HG03103 (cell line): ENCODE measurements around the gene FABP2.
"Not testable (repeated sequence)": the region's sequence is repeated elsewhere in the genome, so short reads cannot be mapped to it uniquely, and the experiment has no call there.

Source experiments
- ATAC-seq: cut with Tn5 transposase; IDR thresholded peaks from one replicate; pipeline ENCODE4 v1.9.1; 2021; ENCODE audit warnings: low read depth; ENCODE audit not compliant: unreplicated experiment

FABP2 gene

DNA sequence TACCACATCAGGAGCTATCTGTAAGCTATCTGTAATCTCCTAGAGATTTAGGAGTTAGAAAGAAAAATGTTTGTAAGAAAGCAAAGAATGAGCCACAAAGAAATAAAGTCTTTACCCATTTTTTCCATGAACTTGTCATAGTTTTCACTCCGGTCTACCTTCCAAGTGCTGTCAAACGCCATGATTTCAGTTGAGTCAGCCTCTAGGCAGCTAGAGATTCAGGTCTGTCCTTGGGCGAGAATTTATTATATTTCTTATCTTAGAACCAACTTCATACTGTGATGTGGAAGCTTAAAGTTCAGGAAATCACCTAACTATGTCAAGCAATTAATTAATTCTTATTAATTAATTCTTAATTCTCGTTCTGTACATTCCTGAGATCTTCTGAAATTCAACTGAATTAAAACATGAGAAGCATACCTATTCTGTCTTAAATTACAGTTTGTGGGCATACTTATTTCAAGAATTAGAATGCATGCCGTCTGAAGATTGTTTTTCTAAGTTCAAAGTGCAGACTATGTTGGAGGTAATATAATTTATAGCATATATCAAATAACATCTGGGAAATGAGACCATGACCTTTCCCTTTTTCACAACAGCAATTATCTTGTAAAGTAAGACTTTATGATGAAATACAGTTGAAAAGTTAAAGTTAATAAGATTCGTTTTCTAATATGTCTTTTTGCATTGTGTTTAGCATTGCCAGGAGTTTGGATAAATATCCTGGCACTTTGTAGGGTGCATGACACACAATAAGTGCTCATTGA is at the start of gene FABP2:
TSS of gene FABP2 (minus strand) at position 218 of the 767 bp plus-strand sequence. CDS start at position 182, 36 bp downstream.
- ATAC-seq: no peak

GRCh38 chr4:119370951-119371683 is 49.2 kb upstream of the FABP2 start:
- not testable (repeated sequence) for ATAC-seq

DNA sequence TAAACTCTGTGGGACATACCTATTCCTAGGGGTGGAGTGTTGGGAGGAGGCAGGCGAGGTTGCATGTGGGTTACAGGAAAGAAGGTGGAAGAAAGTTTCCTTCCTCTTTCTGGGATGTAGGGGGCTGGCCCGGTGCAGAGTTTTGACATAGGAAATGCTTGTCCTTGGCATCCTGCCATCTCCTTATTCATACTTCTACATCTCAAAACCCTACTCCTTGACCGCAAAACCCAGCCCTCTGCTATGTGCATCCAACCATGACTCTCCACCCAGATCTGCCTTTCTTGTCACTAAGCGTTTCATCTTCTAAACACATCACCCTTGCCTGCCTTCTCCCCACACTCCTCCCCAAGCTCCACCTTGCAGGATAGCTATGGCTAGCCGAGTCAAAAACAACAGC is 48.5 kb upstream of the FABP2 start:
- peak; percentile 98 for ATAC-seq

- ATAC-seq: not testable (repeated sequence)
These were observed 44.9 kb upstream of the FABP2 start for GRCh38 chr4:119366802-119367201.

- ATAC-seq: not testable (repeated sequence)
These were observed 42.3 kb upstream of the FABP2 start for GRCh38 chr4:119364203-119364602.

- ATAC-seq: not testable (repeated sequence)
These were observed 41.4 kb upstream of the FABP2 start for GRCh38 chr4:119363372-119363771.

- not testable (repeated sequence) for ATAC-seq
These were observed 40.5 kb upstream of the FABP2 start for GRCh38 chr4:119362413-119362812.

DNA sequence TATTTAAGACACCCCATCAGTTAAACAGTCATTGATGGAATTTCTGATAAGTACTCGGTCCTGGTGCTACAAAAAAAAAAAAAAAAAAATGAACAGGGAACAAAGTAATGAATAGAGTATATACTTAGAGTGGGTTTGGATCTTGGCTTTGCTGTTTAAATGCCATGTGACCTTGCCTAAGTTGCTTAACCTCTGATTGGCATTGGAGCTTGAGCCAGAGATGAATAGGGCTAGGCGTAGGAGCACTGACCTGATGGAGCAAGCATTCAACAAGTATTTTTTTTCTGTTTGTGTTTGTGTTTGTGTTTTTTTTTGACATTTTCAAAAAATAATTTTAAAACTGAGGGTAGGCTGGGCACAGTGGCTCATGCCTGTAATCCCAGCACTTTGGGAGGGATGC is 37.9 kb upstream of the FABP2 start:
- not testable (repeated sequence) for ATAC-seq

GRCh38 chr4:119356796-119357195 is 34.9 kb upstream of the FABP2 start:
- not testable (repeated sequence) for ATAC-seq

DNA sequence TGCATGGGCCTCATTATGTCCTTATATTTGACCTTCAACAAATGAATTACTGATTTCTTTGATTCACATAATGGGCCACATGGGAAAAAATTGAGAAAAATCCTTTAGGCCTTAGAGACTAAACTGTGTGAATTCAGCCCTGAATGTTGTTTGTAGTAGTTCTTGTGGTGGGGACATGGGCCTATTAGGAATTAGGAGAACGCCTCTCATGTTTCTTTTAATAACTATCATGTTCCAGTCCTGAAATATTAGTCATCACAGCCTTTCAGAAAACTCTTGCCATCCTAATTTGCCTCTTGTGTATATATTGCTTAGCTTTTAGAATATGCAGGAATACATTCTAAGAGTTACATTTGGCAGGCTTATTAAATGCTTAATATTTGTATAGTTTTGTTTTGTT is 34.1 kb upstream of the FABP2 start:
- not testable (repeated sequence) for ATAC-seq

DNA sequence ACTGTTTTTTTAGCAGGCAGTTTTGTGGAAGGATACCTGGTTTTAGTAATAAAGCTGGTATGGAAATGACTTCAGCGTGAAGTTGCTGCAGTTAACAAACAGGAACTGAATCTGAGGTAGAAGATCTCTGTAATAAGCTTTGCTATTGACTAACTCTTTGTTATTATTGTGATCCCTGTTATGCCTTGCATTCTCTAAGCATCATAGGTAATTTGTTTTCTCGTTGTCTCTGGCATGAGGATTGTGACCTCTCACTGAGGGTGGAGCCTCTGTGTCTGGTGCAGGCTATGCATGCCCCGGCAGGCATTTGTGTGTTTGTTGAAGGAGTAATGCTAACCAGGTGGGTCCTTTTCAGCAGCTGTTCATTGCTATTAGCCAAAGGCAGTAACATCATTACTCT is 31.4 kb upstream of the FABP2 start:
- not testable (repeated sequence) for ATAC-seq

DNA sequence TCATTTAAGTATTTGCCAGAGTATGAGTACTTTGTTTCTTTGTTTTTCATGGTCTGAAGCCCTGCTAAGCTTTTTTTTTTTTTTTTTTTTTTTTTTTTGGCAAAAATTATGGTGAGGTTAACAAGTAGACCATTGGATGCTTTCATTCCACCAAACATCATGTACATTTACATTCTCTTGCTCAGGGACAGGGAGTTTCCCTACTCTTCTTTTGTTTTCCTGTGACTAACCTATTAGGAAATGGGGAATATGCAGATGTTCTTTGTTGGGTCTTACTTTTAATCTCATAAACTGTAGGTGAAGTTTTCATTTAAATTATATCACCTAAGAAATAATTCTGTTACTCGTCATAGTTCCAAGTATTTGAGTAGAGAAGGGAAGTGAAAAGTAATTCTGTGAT is 26.2 kb upstream of the FABP2 start:
- ATAC-seq: not testable (repeated sequence)

DNA sequence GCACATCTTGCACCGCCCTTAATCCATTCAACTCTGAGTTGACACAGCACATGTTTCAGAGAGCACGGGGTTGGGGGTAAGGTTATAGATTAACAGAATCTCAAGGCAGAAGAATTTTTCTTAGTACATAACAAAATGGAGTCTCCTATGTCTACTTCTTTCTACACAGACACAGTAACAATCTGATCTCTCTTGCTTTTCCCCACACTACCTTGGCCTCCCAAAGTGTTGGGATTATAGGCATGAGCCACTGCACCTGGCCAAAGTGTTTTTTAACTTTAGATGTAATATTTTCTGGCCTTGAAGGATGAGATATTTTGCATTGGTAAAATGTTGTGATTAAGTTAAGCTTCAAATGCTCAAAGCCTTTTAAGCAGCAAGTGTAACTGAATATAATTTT is 21.4 kb upstream of the FABP2 start:
- not testable (repeated sequence) for ATAC-seq

DNA sequence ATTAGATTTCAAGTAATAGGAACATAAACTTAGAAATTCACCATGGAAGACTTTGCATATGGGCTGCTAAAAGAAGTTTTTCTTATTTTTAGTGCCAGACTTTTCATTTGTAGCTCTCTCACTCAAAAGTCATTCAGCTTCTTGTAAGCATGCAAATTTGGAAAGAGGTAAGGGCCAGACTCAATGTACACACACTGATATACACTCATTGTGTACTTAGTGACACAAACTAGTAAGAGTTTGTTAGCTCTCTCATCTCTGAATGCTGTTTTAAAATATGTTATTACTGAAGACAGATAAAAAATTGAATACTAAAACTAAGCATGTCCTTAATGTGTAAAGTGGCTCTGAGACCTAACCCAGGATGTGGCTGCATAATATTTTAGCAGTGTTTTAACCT is 18.0 kb upstream of the FABP2 start:
- ATAC-seq: not testable (repeated sequence)

DNA sequence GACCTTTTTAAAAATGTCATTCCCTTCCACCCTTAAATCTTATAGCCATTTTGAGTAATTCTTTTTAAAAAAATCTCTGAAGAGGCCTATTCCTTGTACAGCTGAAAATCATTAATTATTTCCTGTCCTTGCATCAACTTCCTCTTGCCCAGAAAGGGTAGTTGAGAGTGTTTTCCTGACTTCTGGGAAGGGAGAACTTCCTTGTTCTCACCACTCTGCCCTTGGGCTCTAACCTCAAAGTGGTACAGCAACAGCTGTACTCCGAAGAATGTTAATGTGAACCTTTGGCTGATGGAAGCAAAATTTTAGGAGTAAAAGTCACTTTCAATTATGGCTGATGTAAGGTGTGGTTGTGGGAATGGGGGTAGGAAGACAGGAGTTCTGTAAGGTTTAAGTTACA is 15.1 kb upstream of the FABP2 start:
- ATAC-seq: no peak

DNA sequence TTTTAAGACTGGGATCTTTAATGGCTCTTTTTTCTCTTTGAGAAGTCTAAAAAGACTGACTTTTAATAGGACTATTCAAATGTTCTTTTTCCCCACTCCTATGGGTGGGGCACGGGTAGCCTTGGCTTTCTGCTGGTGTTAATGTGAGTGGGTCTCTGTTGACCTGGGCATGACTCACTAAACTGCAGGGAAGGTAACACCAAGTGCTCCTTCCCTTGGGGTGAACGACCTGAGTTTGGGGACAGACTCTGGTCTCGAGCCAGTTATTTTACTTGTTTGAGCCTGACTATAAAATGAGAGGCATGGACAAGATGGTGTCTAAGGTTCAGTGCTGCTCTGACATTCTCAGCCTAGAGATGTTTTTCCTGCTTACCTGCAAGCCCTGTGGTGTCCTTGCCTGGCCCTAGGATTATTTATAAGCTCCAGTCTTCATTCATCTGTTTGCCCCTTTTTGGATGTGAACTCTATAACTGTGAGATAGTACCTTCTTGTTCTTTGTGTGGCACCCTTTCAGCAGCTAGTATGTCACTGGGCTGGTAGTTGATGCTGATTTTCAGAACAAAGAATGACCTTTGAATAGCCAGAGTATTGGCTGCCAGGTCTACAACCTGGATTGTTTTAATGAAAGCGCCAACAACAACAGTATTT is 14.5 kb upstream of the FABP2 start:
- not testable (repeated sequence) for ATAC-seq

- no peak for ATAC-seq
These were observed 8.1 kb upstream of the FABP2 start for GRCh38 chr4:119329835-119330620.

DNA sequence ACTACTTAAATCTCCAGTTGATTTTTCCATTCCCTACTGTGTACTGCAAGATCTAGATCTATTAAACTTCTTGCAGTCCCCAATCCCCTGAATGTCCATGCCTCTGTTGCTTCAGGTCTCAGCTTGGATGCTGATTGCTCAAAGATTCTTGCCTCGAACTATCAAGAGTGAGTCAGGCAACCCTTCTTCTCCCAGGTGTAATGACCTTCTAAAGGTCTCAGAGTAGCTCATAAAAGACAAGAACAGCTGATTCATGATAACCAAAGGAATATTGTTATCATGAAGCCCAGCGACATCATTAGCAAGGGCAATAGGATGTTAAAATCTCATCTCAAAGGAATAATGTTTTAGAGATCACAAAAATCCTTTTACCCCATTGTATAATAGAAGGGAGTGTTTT is 6.8 kb upstream of the FABP2 start:
- no peak for ATAC-seq

- ATAC-seq: no peak
These were observed 3.9 kb downstream of the FABP2 start for GRCh38 chr4:119317990-119318389.

- ATAC-seq: no peak
These were observed 6.9 kb downstream of the FABP2 start for GRCh38 chr4:119315036-119315435.
